Measurements from ENCODE around the gene ENPP1.
"Not testable (repeated sequence)": the region's sequence is repeated elsewhere in the genome, so short reads cannot be mapped to it uniquely, and the experiment has no call there.

Gene ENPP1

GRCh38 chr6:131886517-131886916 is 78.7 kb downstream of the ENPP1 start:
- no peak for FAIRE-seq
- no peak for DNase-seq (ENCODE audit: insufficient read length)
- TF ChIP-seq POLR2AphosphoS5 (IDR thresholded peaks at IDR 0.05; ENCODE audit: low read depth, low read length) (no peak), TAF1 (IDR thresholded peaks at IDR 0.05; ENCODE audit: borderline replicate concordance, low read depth, low read length) (no peak), POLR2A (IDR thresholded peaks at IDR 0.05; ENCODE audit: low read depth, low read length) (no peak)

DNA sequence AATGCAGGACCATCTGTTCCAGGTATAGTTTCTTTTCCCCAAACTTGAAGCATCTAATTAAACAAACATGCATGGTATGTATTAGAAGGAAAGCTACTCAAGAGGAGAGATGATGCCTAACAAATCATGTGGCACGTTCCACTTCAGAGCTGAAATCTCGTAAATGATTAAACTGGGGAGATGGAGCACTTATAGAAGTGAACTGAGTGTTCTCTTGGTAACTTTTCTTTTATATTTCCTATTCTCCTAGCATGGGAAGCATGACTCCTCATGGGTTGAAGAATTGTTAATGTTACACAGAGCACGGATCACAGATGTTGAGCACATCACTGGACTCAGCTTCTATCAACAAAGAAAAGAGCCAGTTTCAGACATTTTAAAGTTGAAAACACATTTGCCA is 82.3 kb downstream of the ENPP1 start:
- no peak for FAIRE-seq
- no peak for TF ChIP-seq TAF1 (IDR thresholded peaks at IDR 0.05; ENCODE audit: borderline replicate concordance, low read depth, low read length)
- TF ChIP-seq POLR2A (IDR thresholded peaks at IDR 0.05; ENCODE audit: low read depth, low read length): no peak
- no peak for TF ChIP-seq POLR2AphosphoS5 (IDR thresholded peaks at IDR 0.05; ENCODE audit: low read depth, low read length)
- DNase-seq (ENCODE audit: insufficient read length): no peak

DNA sequence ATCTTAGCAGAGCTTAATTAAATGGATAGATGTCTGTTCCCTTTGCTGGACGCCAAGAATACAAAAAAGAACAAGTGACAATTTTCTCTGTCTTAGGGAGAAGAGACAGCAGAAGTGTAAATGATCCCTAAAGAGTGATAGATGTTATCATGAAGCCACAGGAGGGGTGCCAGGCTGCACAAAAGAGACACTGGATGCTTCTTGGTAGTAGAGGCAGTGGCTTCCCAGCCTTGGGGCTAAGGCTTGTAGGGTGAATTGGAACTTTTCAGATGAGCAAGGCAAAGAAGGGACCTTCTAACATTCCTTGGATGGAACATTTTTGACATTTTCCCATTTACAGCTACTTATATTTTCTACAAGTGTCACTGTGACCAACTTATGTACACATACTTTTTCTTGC is 85.4 kb downstream of the ENPP1 start:
- TF ChIP-seq POLR2A (IDR thresholded peaks at IDR 0.05; ENCODE audit: low read depth, low read length) (no peak), TAF1 (IDR thresholded peaks at IDR 0.05; ENCODE audit: borderline replicate concordance, low read depth, low read length) (no peak), POLR2AphosphoS5 (IDR thresholded peaks at IDR 0.05; ENCODE audit: low read depth, low read length) (no peak)
- DNase-seq (ENCODE audit: insufficient read length) (no peak), FAIRE-seq (no peak)

- no peak for FAIRE-seq
- no peak for DNase-seq (ENCODE audit: insufficient read length)
- no peak for TF ChIP-seq POLR2AphosphoS5 (IDR thresholded peaks at IDR 0.05; ENCODE audit: low read depth, low read length)
- no peak for TF ChIP-seq POLR2A (IDR thresholded peaks at IDR 0.05; ENCODE audit: low read depth, low read length)
- TF ChIP-seq TAF1 (IDR thresholded peaks at IDR 0.05; ENCODE audit: borderline replicate concordance, low read depth, low read length): no peak
These were observed 86.9 kb downstream of the ENPP1 start for GRCh38 chr6:131894493-131895424.

GRCh38 chr6:131897050-131897435 is 89.2 kb downstream of the ENPP1 start:
- DNase-seq (ENCODE audit: insufficient read length) (no peak), FAIRE-seq (no peak)
- TF ChIP-seq POLR2AphosphoS5 (IDR thresholded peaks at IDR 0.05; ENCODE audit: low read depth, low read length) (no peak), POLR2A (IDR thresholded peaks at IDR 0.05; ENCODE audit: low read depth, low read length) (no peak), TAF1 (IDR thresholded peaks at IDR 0.05; ENCODE audit: borderline replicate concordance, low read depth, low read length) (no peak)

DNA sequence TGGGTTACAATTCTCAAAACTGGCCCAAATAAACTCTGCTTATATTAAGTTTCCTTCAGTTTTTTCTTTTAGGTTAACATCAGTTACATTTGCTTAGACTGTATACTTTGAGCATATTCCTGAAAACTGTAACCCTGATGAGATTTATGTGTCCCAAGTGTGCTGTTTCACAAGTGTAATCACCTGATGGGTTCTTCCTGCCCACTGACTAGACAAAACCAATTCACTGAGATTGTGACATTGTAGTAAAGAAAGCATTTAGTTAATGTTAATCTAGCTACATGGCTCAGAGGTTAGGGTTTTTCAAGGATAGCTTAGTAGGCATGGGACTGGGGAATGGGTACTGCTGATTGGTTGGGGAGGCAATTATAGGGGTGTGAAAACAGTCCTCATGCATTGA is 89.8 kb downstream of the ENPP1 start:
- TF ChIP-seq POLR2AphosphoS5 (IDR thresholded peaks at IDR 0.05; ENCODE audit: low read depth, low read length) (no peak), TAF1 (IDR thresholded peaks at IDR 0.05; ENCODE audit: borderline replicate concordance, low read depth, low read length) (no peak), POLR2A (IDR thresholded peaks at IDR 0.05; ENCODE audit: low read depth, low read length) (no peak)
- FAIRE-seq (no peak), DNase-seq (ENCODE audit: insufficient read length) (no peak)

- no peak for TF ChIP-seq TAF1 (IDR thresholded peaks at IDR 0.05; ENCODE audit: borderline replicate concordance, low read depth, low read length)
- no peak for DNase-seq (ENCODE audit: insufficient read length)
- FAIRE-seq: no peak
These were observed 90.9 kb downstream of the ENPP1 start for GRCh38 chr6:131898718-131899117.

- no peak for FAIRE-seq
- DNase-seq (ENCODE audit: insufficient read length): no peak
- TF ChIP-seq POLR2AphosphoS5 (IDR thresholded peaks at IDR 0.05; ENCODE audit: low read depth, low read length): no peak
- no peak for TF ChIP-seq POLR2A (IDR thresholded peaks at IDR 0.05; ENCODE audit: low read depth, low read length)
These were observed 92.4 kb downstream of the ENPP1 start for GRCh38 chr6:131900231-131900630.

DNA sequence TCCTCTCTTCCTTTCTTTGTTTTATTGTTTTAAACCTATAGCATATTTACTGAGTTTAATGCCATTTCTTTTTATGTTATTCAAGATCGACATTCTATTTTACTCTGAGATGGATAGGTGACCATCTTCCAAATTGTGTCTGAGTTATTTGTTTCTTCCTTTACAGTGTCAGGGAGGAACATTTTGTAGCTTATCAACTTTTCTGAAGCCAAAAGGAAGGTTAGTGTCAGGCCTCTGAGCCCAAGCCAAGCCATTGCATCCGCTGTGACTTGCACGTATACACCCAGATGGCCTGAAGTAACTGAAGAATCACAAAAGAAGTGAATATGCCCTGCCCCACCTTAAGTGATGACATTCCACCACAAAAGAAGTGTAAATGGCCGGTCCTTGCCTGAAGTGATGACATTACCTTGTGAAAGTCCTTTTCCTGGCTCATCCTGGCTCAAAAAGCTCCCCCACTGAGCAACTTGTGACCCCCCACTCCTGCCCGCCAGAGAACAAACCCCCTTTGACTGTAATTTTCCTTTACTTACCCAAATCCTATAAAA is 93.6 kb downstream of the ENPP1 start:
- FAIRE-seq; DNase-seq (ENCODE audit: insufficient read length): not testable (repeated sequence)

DNA sequence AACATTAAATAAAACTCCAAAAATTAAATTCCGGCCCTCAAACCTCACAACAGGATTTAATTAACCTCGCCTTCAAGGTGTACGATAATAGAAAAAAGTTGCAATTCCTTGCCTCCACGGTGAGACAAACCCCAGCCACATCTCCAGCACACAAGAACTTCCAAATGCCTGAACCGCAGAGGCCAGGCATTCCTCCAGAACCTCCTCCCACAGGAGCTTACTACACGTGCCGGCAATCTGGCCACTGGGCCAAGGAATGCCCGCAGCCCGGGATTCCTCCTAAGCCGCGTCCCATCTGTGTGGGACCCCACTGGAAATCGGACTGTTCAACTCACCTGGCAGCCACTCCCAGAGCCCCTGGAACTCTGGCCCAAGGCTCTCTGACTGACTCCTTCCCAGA is 95.9 kb downstream of the ENPP1 start:
- FAIRE-seq; DNase-seq (ENCODE audit: insufficient read length): not testable (repeated sequence)

GRCh38 chr6:131908787-131909186 is 101.0 kb downstream of the ENPP1 start:
- not testable (repeated sequence) for FAIRE-seq; DNase-seq (ENCODE audit: insufficient read length)

- no peak for DNase-seq (ENCODE audit: insufficient read length)
- peak; percentile 65 for FAIRE-seq
- no peak for TF ChIP-seq POLR2AphosphoS5 (IDR thresholded peaks at IDR 0.05; ENCODE audit: low read depth, low read length)
- TF ChIP-seq POLR2A (IDR thresholded peaks at IDR 0.05; ENCODE audit: low read depth, low read length): no peak
These were observed 101.8 kb downstream of the ENPP1 start for GRCh38 chr6:131909408-131910218.

All from GM12892 (cell line).